HG03469 (cell line): Measurements from ENCODE around the gene CCER1.
"Not testable (repeated sequence)": the region's sequence is repeated elsewhere in the genome, so short reads cannot be mapped to it uniquely, and the experiment has no call there.

Experiments
- ATAC-seq: cut with Tn5 transposase; IDR thresholded peaks from one replicate; pipeline ENCODE4 v1.9.1; 2021; ENCODE audit warnings: mild to moderate bottlenecking, moderate library complexity, moderate number of reproducible peaks; ENCODE audit not compliant: unreplicated experiment

CCER1 gene

GRCh38 chr12:90954921-90955320 is at the start of gene CCER1:
Gene CCER1, minus strand, starts transcription at chr12:90955176. Its CDS starts 434 bp downstream, at chr12:90954742.
- no peak for ATAC-seq

- ATAC-seq, result no peak
These were observed 48.8 kb upstream of the CCER1 start for GRCh38 chr12:91003737-91004136.

GRCh38 chr12:91001306-91001705 is 46.3 kb upstream of the CCER1 start:
- ATAC-seq, result no peak

- ATAC-seq, result no peak
These were observed 45.0 kb upstream of the CCER1 start for GRCh38 chr12:90999966-91000365.

GRCh38 chr12:90999527-90999926 is 44.6 kb upstream of the CCER1 start:
- ATAC-seq, result no peak

- ATAC-seq, result no peak
These were observed 40.0 kb upstream of the CCER1 start for GRCh38 chr12:90995010-90995409.

- no peak for ATAC-seq
These were observed 37.0 kb upstream of the CCER1 start for GRCh38 chr12:90991952-90992465.

GRCh38 chr12:90990611-90991010 is 35.6 kb upstream of the CCER1 start:
- no peak for ATAC-seq

GRCh38 chr12:90989686-90990111 is 34.7 kb upstream of the CCER1 start:
- ATAC-seq, result no peak

GRCh38 chr12:90987520-90987919 is 32.5 kb upstream of the CCER1 start:
- peak; percentile 84 for ATAC-seq

- no peak for ATAC-seq
These were observed 32.1 kb upstream of the CCER1 start for GRCh38 chr12:90987101-90987500.

- not testable (repeated sequence) for ATAC-seq
These were observed 30.4 kb upstream of the CCER1 start for GRCh38 chr12:90985331-90985730.

GRCh38 chr12:90984114-90984513 is 29.1 kb upstream of the CCER1 start:
- ATAC-seq, result no peak

- ATAC-seq, result no peak
These were observed 27.2 kb upstream of the CCER1 start for GRCh38 chr12:90982170-90982569.

- ATAC-seq, result no peak
These were observed 25.0 kb upstream of the CCER1 start for GRCh38 chr12:90979951-90980350.

- ATAC-seq, result no peak
These were observed 24.0 kb upstream of the CCER1 start for GRCh38 chr12:90979019-90979418.

- ATAC-seq, result peak; percentile 93
These were observed 23.3 kb upstream of the CCER1 start for GRCh38 chr12:90978117-90978770.

- no peak for ATAC-seq
These were observed 22.2 kb upstream of the CCER1 start for GRCh38 chr12:90977224-90977623.

GRCh38 chr12:90974286-90974685 is 19.3 kb upstream of the CCER1 start:
- ATAC-seq, result no peak

GRCh38 chr12:90972226-90972625 is 17.2 kb upstream of the CCER1 start:
- ATAC-seq, result no peak

- ATAC-seq, result no peak
These were observed 15.9 kb upstream of the CCER1 start for GRCh38 chr12:90970911-90971310.

- no peak for ATAC-seq
These were observed 15.5 kb upstream of the CCER1 start for GRCh38 chr12:90970471-90970870.

- ATAC-seq, result no peak
These were observed 14.9 kb upstream of the CCER1 start for GRCh38 chr12:90969851-90970250.
